ENCODE results near the gene ISLR.

ISLR gene

DNA sequence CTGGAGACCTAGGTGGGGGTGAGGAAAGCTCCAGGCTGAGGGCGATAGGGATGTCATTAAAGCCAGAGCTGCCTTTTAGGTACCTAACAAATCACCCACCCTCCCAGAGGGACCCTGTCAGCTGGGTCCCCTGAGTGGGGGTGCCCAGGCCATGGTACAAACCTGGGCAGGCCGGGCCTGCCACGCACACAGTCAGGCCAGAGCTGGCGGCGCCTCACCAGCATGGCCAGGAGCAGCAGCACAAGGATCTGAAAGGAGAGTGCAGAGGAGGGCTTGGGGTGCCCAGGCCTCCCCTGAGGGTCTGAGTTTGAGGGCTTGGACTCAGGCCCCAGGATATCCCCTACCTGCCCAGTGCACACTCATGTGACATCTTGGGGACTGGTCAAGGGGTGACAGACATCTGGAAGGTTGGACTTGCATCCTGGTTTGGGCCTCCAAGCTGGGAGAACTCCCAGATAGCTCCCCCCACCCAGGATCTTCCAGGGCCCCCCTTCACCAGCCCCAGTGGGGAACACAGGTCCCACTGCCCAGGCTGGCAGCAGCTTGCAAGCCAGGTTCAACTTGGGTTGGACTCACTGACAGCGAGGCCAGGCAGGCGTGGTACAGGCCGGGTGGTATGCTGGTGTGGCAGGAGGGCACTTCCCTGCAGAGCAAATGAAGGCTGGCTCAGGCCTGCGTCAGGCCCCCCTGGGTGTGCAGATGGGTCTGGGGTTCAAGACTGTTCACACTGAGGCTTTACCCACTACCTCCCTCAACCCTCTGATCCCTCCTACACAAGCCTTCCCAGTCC lies 23.9 kb downstream of the ISLR start:
- DNase-seq, result no peak

DNA sequence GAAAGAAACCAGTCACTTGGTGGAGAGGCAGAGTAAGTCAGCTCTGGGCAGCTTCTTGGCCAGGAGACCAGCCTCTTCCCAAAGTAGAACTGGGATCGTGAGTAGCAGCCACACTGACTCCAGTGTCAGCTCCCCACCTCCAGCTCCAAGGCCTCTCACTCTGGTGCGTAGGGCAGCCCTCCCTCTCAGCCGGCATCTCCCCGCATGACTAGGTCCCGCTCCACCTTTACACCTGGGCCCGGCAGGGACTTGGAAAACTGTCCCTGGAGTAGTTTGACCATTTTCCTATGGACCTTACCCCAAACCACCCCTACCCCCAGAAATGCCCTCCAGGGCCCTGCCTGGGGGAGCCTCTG lies 25.8 kb downstream of the ISLR start:
- no peak for DNase-seq

DNA sequence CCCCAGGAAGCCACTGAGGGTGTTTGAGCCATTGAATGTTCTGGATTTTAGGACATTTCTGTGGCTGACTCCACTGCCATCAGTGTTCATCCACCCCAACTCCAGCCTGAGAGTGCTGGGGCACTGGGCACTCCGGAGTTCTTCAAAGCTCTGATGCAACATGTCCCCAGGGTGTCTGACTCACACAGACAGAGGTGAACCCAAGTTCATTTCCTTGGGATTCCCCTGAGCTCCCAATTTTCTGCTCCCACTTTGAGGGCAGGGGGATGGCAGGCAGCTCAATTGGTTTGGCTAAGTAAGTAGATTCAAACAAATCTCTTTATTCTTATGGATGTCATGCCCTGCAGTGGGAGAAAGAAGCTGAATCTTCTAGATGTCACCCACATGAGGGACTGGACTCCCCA lies 26.9 kb downstream of the ISLR start:
- no peak for DNase-seq

DNA sequence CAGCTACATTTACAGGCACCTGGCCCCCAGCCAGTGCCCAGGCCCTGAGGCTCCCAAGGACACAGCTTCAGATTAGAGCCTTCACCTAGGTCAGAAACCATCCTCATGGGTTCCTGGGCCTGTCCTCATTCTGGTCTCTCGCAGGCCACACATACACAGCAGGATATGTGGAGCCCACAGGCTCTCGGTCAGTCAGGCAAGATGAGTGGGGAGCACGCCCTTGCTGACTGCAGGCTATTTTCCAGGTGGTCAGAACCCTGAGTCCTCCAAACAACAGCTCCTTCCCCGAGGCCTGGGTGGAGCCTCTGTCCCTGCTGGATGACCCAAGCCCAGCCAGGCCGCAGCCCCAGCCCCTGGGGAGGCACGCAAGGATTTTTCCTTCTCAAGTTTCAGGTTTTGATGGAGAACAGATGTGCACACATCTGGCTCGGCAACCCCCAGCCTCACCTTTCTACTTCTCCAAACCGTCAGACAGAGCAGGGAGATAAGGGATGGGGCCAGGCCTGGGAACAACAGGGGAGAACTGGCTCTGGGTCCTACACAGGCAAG lies 27.4 kb downstream of the ISLR start:
- peak; percentile 46 for DNase-seq

DNA sequence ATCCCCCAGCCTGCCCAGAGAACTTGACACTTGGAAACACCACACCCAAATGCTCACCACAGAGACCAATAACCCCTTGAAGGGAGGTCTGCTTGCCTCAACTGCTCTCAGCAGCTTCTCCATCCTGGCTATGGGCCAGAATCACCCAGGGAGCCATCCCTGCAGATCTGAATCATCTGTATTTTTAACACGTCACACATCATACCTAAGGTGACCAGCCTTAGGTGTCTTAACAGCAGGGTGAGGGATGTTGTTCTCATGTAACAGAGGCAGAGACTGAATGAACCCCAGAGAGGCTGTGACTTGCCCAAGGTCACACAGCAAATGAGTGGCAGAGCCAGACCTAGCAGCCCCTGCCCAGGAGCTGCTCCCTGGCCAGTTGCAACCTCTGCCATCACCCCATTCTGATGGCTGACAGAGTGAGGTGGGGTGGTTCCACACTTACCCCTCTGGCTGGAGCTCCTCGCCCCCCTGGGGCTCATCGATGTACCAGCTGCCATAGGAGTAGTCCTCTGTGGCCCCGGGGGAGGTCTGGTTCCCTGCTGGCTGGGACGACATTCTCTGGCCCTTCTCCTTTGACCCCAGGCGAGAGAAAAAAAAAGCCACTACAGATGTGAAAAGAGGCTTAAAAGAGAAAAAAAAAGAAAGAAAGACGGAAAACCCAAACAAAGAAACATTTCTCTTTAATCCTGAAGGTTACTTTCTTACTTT lies 28.4 kb downstream of the ISLR start:
- DNase-seq, result no peak

DNA sequence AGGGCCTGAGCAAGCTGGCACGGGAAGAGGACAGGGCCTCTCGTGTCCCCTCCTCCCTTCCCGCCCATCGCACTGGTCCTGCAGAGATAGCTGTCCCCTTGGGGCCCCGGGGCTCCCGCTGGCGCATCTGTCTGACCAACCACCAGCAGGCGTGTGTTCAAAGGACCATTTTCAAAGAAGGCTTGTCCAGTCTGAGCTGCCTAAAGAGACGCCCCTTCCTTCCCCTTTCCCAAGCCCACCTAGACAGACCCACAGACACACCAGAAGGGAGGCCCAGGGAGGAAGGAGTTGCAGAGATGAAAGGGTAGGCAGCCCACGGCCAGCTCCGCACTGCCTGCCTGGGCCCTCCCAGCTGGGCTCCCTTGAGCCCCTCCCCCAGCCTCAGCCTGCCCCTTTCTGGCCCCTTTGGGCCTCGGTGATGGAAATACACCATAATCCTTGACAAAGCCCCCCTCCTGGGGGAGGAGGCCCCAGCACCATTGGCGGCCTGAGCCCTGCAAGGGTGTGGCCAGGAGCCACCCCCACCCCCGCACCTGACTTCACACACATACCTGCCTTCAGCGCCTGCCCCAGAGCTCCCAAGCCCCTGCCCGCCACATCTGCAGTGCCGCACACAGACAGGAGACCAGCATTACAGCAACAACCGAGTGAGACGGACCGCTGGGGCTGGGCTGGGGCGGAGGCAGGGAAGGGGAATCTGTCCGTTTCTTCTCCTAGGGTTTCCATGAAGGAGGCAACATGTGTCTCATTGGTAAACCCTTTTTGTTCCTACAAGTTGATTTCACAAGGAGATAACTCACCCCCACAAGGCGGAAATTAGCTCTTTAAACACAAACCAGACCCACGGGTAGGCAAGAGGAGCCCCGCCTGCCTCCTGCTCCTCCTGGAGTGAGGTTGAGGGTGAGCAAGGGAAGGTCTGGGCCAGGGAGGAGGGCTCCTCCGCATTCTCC lies 29.2 kb downstream of the ISLR start, which contains the start of gene STRA6:
TSS of gene STRA6 (minus strand) at position 336 of the 950 bp plus-strand sequence. CDS start 520 bp downstream, outside the sequence.
- peak; percentile 91 for DNase-seq

DNA sequence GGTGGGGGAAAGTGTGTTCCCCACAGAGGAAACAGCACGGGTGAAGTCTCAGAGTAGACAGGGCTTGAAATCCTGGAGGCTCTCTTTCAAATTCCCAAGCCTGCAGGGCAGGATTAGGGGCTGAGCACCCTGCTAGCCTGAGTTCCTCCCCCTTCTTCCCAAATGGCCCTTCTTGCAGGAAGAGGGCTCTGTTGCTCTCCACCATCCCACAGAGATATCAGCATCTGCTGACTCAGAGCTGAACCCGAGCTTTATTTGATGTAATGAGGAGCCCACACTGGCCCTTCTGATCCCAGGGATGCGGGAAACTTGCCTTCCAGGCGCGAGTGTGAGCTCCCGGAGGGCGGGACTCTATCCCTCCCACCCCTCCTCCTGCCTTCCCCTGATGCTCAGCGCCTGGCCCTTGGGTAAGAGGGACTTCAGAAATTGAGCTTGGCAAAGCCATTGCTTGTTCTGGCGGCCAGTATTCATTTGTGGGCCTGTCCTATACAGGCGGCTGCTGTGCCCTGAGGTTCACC lies 30.5 kb downstream of the ISLR start:
- peak; percentile 80 for DNase-seq

DNA sequence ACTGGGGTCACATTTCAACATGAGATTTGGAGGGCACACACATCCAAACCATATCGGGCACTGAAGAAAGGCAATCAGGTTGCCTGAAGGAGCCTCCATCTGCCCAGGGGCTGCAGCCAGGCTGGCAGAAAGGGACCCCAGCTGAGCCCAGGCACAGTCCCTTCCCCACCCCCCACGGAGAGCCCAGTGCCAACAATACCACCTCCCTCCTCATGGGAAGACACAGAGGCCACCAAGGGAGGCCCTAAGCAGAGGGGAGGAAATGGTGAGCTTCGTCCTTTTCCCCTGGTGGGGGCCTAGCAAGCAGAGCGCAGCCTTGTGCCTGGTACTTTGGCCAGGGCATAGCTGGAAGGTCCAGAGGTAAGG lies 32.1 kb downstream of the ISLR start:
- DNase-seq, result no peak

DNA sequence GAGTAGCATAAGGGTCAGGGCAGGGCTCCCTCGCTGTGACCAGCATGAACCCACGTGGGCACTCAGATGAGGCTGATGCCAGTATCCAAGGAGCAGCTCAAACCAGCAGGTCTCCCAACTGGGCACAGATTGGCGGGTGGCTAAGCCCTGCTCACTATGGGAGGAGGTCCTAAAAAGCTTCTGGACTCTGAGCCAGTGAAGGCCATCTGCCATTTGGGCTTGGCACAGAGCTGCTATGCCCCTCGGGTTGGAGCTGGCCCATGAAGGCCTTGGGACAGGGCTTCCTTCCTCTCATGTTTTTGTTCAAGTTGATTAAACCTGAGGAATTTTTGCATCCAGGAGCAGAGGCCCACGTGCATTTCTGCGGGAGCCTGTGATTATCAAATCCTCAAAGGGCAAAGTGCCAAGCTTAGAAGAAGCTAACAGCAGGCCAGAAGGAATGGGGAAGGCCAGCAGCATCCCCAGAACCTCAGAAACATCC lies 33.3 kb downstream of the ISLR start:
- peak; percentile 79 for DNase-seq

DNA sequence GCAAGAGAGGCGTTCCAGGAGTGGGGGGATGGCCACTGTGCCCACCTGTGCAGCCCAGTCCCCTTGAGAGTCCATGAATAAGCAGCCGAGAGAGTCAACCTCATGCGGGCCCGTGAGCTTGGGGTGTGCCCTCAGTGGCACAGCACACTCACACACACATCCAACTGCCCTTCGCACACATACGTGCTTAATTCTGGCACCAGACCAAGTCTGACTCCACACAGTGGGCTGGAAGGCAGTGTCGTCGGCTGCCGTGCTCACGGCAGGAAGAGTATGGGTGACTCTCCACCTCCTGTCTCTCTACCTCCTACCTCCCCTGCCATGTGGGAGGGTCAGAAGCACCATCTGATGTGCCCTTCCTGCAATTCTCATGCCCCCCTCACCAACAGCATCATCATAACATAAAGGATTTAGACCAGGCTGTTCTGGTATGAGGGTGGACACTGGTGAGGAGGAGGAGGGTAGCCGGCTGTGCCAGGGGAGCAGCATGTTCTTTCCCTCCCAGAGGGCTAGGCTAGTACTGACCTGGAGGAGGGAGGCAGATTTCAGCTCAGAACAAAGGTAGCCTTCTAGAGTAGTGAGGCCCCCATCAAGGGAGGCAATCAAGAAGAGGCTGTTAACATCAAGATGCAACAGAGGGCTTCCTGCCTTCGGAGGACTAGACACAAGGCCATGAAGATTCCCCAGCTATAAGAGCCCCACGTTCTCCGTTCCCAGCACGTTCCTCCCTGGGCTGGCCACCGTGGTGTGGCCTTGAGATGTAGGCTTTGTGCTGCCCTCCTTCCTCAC lies 34.3 kb downstream of the ISLR start:
- DNase-seq, result no peak

DNA sequence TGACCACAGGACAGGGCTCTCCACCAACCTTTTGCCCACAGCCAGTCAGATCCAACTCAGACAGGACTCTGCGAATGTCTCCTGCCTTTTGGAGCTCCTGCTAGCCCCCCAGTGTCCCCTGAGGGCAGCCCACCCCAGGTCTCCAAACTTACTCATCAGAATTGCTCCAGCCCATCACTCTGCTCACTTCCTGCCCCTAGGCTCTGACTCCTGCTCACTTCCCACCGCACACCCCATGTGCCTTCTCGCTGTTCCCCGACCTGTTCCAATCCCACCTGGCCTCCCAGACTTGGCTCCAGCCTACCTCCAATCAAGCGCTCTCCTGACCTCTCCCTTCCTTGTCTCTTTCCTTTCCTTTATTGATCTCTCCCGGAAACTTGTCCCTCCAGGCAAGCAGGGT lies 35.0 kb downstream of the ISLR start:
- DNase-seq, result no peak

DNA sequence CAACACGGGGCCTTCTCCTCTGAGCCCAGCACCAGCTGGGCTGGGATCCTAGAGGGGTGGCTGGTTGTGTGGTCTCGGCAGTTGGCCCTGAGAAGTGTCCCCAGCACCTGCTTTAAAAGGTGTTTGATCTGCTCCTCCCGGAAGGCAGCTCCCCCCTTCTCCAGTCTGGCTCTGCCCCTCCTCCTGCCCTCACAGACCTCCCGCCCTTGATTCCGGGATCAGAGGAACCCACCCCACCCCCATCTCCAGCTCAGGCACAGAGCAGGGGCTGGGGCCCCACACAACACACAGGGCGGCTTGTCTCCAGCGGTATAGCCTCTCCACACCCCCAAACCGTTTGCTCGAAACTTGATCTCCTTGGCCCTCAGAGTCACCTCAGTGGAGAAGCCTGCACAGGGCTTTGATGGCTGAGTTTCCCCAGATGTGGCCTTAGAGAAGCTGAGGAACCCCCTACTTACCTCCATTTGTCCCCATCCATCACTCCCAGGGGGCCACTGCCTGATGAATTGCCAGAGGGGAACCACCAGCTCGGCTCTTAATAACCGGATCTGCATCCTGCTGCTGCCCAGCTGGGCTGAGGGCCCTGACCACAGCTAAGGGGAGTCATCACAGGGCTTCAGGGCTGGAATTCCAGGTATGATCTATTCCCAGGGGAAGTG lies 35.5 kb downstream of the ISLR start:
- DNase-seq, result peak; percentile 79

DNA sequence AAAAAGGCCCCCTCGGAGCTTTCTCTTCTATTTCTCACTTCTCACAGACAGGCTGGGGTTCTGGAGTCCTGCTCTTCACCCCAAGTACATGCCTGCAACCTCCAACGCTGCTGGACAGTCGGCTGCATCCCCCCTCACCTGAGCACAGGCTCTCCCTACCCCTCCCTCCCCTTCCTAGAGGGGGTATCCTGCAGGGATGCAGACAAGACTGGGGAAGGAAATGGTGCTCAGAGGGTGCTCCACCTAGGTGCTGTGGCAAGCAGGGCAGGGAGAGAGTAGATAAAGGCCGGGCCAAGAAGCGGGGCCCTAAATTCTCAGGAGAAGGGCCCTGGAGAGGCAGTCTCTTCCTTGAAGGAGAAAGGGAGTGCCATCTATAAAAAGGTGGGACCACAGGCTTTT lies 36.0 kb downstream of the ISLR start:
- DNase-seq, result no peak

DNA sequence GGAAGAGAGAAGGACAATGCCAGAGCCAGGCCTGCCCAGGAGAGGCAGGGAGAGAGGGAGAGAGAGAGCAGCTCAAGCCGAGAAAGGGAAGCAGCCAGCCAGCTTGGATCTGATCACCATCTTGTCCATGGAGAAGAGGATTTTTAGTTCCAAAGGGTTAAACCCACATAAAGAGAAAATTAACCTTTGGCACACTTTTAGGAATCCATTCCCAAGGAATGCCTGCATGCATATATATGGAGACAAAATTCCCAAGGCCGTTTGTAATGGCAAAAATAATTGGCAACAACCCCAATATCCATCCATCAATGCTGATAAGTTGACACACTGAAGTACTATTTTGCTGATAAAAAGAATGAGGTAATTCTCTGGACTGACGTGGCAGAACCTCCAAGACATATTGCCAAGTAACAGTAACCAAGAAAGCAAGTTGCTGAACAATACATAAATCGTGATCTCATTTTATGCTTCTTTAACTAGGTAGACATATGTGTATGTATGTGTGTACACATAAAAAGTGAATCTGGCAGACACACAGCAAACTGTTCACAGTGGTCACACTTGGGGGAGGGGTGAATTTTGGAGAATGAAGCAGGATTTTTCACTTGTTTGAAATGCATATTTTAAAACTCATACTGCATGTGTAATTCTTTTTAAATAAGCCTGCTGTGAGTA lies 36.6 kb downstream of the ISLR start:
- peak; percentile 47 for DNase-seq

DNA sequence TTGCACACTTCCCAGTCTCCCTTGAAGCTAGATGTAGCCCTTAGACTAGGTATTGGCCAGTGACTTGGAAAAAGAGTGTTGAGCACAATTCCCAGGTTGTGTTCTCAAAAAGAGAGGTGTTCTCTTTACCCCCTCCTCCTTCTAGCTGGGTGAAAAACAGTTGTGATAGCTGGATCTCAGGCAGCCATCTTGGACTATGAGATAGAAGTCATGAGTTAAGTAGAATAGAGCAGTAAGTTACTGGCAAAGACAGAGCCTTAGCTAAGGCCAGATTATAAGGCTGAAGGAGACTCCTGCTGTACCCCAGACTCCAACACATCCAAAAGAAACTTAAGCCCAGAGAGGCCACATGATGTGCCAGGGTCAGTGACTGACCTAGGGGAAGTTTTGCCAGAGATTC lies 37.2 kb downstream of the ISLR start:
- no peak for DNase-seq

DNA sequence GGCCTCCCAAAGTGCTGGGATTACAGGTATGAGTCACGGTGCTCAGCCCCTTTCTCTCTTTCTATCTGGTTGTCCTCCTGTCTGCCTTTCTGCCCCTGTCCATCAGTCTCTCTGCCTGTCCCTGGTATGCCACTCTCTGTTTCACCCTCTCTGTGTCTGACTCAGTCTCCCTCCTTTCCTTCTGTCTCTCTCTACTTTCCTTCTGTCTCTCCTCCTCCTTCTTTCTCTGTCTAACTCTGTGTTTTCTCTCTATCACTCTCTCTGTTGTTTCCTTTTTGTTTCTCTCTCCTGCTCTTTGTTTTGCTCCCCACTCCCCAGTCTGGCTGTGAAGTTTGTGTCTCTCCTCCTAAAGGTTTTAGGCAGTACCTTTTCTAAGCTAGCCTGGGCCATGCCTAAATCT lies 38.1 kb downstream of the ISLR start:
- DNase-seq, result no peak

DNA sequence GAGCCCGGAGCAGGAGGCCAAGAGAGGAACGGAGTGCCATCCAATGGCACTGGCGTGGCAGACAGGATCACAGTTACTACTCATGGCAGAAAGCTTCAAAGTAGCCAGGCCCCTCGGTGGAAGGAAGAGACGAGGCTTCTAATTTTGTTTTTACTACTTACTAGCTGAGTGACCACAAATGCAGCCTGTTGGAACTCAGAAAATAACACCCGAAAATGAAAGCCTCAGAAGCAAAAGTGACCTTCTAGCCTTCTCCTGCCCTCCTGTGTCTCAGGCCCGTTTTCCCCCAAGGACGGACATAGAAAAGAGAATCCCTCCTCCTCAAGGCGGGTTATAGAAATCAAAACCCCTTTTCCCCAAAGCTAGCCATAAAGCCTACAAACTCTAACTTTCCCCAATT lies 39.0 kb downstream of the ISLR start:
- DNase-seq, result no peak

DNA sequence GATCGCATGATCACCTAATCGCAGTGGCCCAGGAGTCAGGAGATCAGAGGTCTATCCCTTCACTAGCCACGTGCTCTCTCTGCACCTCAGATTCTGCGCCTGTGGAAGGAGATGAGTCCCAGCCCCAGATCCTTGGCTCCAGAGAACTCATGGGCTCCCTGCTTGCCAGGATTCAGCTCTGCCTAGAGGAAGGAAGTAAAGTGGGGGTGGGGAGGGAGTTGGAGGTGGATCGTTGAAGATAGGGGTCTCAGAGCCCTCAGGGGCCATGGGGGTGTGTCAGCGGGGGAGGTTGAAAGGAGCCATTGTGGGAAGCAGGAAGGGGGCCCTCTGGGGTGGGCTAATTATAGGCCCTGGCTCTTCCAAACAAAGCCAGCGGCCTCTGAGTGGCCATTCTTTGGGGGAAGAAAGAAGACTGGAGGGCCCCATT lies 40.4 kb downstream of the ISLR start:
- peak; percentile 77 for DNase-seq

DNA sequence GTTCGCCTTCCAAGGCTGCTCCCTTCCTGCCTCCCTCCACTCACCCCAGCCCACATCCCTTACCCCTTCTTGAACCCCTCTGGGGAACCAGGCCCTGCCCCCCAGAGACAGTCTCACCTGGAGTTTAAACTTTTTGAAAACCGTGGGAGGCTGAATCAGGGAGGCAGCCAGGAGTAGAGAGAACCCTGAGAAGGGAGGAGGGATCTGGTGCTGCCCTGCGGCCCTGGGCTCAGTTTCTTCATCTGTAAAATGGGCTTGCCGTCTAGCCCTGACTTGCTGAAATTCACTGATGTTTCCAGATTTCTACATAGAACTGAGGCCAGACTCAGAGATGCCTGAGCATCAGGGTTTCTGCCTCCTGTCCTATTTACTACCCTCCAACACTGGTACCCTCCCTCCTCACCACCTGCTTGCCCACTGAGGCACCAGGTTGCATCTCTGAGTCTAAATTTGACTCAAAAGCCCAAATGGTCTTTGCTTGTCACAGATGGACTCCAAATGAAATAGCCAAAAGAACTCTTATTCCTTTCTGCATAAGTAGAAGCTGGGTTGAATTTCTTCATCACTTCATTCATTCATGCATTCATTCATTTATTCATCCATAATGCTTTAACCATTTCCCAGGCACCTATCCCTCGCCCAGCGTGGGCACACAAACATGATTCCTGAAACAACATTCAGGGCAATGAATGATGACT lies 41.0 kb downstream of the ISLR start:
- no peak for DNase-seq

DNA sequence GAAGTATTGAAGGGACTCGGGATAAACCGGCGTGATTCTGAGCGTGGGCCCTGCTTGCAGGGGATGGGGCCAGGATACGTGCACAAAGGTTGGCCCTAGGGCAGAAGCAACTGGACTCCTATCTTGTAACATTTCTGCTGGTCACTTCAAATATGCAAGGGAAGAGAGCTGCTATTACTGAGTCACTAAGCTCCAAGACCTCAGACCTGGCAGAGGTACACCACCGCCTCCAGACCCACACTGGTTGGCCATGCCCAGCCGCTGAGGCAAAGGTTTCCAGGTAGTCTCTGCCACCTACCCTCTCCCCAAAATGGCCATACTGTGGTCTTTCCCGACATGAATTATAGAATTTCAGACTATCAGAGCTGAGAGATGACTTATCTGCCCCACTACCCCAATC lies 42.4 kb downstream of the ISLR start:
- DNase-seq, result no peak
